Nephron progenitor cell (in vitro differentiated cells): ENCODE measurements around the gene ENDOU.

ENCODE experiments used
- DNase-seq: peaks from one replicate; pipeline ENCODE4 v3.0.0; 2021
- H3K27ac Mint-ChIP-seq: 2 replicates; pipeline ENCODE4 v1.8.0; 2021; ENCODE audit warnings: mild to moderate bottlenecking, moderate library complexity, mixed read lengths
- H3K27me3 Mint-ChIP-seq: 2 replicates; pipeline ENCODE4 v1.8.0; 2021; ENCODE audit warnings: mild to moderate bottlenecking, low read depth, mixed read lengths; ENCODE audit not compliant: poor library complexity
- H3K36me3 Mint-ChIP-seq: 2 replicates; pipeline ENCODE4 v1.8.0; 2021; ENCODE audit warnings: low read depth, mixed read lengths
- H3K4me1 Mint-ChIP-seq: 2 replicates; pipeline ENCODE4 v1.8.0; 2021; ENCODE audit warnings: mixed read lengths
- H3K4me3 Mint-ChIP-seq: 2 replicates; pipeline ENCODE4 v1.8.0; 2021; ENCODE audit warnings: mild to moderate bottlenecking, moderate library complexity, mixed read lengths
- H3K9me3 Mint-ChIP-seq: 2 replicates; pipeline ENCODE4 v1.8.0; 2021; ENCODE audit warnings: mild to moderate bottlenecking, moderate library complexity, mixed read lengths
- TF ChIP-seq, protein P1 (sequence below): fragments of 200-600 bp; sonication (generic); IDR thresholded peaks from 2 replicates; pipeline ENCODE4 v1.5.0; 2021; ENCODE audit warnings: antibody characterized with exemption

ENDOU gene

GRCh38 chr12:47712171-47712570 is 13.1 kb downstream of the ENDOU start:
- TF ChIP-seq, protein P1, sequence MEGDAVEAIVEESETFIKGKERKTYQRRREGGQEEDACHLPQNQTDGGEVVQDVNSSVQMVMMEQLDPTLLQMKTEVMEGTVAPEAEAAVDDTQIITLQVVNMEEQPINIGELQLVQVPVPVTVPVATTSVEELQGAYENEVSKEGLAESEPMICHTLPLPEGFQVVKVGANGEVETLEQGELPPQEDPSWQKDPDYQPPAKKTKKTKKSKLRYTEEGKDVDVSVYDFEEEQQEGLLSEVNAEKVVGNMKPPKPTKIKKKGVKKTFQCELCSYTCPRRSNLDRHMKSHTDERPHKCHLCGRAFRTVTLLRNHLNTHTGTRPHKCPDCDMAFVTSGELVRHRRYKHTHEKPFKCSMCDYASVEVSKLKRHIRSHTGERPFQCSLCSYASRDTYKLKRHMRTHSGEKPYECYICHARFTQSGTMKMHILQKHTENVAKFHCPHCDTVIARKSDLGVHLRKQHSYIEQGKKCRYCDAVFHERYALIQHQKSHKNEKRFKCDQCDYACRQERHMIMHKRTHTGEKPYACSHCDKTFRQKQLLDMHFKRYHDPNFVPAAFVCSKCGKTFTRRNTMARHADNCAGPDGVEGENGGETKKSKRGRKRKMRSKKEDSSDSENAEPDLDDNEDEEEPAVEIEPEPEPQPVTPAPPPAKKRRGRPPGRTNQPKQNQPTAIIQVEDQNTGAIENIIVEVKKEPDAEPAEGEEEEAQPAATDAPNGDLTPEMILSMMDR: no peak
- Mint-ChIP-seq H3K4me1 (peaks cover 28% of the 10 kb centered on the region), H3K27ac (no peak overlapping the region), H3K27me3 (peaks cover 3% of the 10 kb centered on the region), H3K4me3 (no peak overlapping the region), H3K36me3 (no peaks in the 10 kb centered on the region), H3K9me3 (no peaks in the 10 kb centered on the region)
- DNase-seq: no peak

- Mint-ChIP-seq H3K27ac (no peak overlapping the region), H3K4me1 (peaks cover 26% of the 10 kb centered on the region), H3K9me3 (no peaks in the 10 kb centered on the region), H3K36me3 (no peaks in the 10 kb centered on the region), H3K27me3 (peaks cover 3% of the 10 kb centered on the region), H3K4me3 (no peak overlapping the region)
- TF ChIP-seq, protein P1: no peak
- no peak for DNase-seq
Measured at GRCh38 chr12:47711448-47711847, 13.8 kb downstream of the ENDOU start.

DNA sequence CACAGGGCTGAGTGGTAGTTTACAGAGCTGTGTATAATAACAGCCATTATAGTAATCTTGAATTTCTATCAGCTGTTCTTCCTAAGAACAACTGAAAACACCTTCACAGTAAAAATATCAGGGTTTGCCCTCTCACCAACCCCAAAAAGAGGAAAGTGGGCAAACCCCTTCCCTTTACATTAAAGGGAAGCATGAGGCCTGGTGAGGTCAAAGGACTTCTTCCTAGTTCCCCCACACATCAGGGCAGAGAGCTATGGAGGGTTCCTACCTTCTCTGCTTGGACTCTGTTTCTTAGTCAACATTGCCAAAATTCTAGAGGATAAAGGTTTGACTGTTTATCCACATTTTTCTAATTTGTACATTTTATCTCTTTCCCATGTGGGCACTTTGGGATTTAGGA is 15.0 kb downstream of the ENDOU start:
- no peaks in the 10 kb centered on the region for H3K36me3 Mint-ChIP-seq
- peaks cover 3% of the 10 kb centered on the region for H3K27me3 Mint-ChIP-seq

DNA sequence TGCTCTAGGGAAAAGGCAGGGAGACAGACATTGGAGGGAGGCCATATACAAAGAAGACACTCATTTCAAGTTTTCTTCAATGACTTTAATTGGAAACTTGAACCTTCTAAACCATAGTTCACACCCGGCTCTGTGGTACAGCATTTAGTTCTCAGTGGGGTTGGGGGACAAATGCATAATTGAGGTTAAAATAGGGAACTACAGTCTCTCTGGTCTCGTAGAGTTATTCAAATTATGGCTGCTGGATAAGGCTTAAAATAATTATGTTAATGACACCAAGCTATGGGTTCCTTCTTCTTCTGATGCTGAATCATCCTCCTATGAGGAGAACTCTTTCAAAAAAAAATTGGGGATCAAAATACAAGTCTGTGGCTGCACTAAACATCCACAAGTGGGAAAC is 15.6 kb downstream of the ENDOU start:
- Mint-ChIP-seq H3K27ac (no peak overlapping the region), H3K9me3 (no peaks in the 10 kb centered on the region), H3K27me3 (peaks cover 3% of the 10 kb centered on the region), H3K4me1 (peaks cover 22% of the 10 kb centered on the region), H3K36me3 (no peaks in the 10 kb centered on the region), H3K4me3 (no peak overlapping the region)
- DNase-seq: no peak
- TF ChIP-seq, protein P1: no peak

More for the DNA sequence above, 15.0 kb downstream of the ENDOU start:
- peaks cover 20% of the 10 kb centered on the region for H3K4me1 Mint-ChIP-seq
- TF ChIP-seq, protein P1: no peak
- no peak overlapping the region for H3K27ac Mint-ChIP-seq
- no peak overlapping the region for H3K4me3 Mint-ChIP-seq
- DNase-seq: no peak
- no peaks in the 10 kb centered on the region for H3K9me3 Mint-ChIP-seq

DNA sequence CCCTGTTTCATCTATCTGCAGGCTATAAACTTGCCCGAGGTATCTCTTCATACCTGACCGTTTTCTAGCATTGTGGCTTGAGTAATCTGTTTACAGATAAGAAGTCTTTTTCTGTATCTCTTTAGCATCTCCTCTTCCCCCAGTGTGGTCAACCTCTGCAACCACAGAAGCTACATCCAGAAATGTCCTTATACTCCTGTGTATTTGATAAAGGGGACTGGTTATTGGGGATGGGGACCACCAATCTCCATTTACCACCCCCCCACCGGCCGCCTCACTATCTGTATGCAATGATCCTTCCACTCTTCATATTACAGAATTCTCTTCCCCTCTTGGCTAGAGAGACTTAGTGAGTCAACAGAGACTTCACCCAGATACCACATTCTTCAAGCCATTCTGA is 16.1 kb downstream of the ENDOU start:
- DNase-seq: no peak
- peaks cover 3% of the 10 kb centered on the region for H3K27me3 Mint-ChIP-seq
- no peaks in the 10 kb centered on the region for H3K9me3 Mint-ChIP-seq
- H3K36me3 Mint-ChIP-seq: peaks cover under 1% of the 10 kb centered on the region
- H3K4me1 Mint-ChIP-seq: peaks cover 25% of the 10 kb centered on the region
- TF ChIP-seq, protein P1: no peak
- no peak overlapping the region for H3K27ac Mint-ChIP-seq
- H3K4me3 Mint-ChIP-seq: no peak overlapping the region

GRCh38 chr12:47707905-47708543 is 17.3 kb downstream of the ENDOU start:
- DNase-seq: no peak
- H3K27me3 Mint-ChIP-seq: no peaks in the 10 kb centered on the region
- no peaks in the 10 kb centered on the region for H3K9me3 Mint-ChIP-seq
- H3K4me1 Mint-ChIP-seq: peaks cover 37% of the 10 kb centered on the region
- H3K27ac Mint-ChIP-seq: no peak overlapping the region
- TF ChIP-seq, protein P1: no peak
- H3K36me3 Mint-ChIP-seq: peaks cover 12% of the 10 kb centered on the region
- H3K4me3 Mint-ChIP-seq: no peak overlapping the region
